HG03342 (cell line): ENCODE results near the gene UBE2B.
"Not testable (repeated sequence)": the region's sequence is repeated elsewhere in the genome, so short reads cannot be mapped to it uniquely, and the experiment has no call there.

Source experiments
- ATAC-seq: cut with Tn5 transposase; IDR thresholded peaks from one replicate; pipeline ENCODE4 v1.9.1; 2021; ENCODE audit warnings: mild to moderate bottlenecking, moderate library complexity; ENCODE audit not compliant: unreplicated experiment

Gene UBE2B

DNA sequence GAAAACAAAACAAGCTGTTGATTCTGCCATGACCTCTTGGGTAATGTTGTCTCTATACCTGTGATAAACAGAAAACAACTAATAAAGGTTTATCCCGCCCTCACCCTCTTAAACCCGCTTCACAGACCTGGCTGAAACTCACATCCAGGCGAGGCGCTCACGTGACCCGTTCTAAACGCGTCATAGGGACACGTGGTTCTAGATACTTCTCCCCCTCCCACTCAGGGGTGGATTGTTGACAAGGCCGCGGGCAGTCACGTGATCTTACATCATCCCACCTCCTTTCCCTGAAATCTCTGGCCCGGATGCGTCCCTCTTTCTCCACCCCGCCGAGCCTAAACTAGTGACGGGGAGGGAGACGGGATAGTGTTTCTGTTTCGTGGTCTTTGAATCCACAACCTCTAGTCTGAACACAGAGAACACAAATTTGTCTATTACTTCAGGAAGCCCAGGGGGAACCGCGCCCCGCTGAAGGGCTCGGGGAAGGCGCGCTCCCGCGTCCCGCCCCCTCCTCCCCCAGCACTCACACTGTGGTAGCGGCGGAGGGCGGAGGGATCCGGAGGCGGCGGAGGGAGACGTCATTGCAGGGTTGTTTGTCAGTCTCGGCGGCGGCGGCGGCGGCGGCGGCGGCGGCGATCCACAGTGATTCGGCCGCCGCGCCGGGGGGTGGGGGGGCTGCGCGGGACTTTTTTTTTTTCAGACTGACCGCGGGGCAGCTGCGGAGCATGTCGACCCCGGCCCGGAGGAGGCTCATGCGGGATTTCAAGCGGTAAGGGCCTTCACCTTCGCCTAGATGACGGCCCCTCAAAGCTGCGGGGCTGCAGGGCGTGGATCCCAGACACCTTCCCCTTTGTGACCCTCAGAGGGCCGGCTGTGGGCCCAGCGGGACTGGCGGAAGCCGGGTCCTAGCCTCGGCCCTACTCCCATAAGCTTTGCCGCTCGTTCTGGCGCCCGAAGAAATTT lies at the start of gene UBE2B:
TSS of gene UBE2B (plus strand) at position 699 of the 963 bp plus-strand sequence. CDS start at position 726, 27 bp downstream.
- ATAC-seq = peak; percentile 67

DNA sequence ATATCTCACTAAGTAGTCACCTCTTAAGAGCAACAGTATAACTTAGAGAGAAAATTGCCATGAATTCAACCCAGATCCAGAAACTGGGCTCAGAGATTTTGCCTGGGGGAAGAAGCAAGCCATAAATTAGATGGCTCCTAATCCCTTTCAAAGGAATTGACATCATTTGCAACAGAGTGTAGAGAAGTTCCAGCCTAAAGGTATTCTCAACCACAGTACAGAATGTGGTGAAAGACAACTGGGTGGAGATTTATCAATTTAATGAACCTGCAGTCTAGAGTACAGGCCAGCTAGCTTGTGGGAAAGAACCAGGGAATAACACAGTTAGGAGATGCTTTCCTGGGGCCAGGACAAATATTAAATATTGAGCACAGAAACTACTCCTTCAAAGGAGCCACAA lies 44.0 kb upstream of the UBE2B start:
- no peak for ATAC-seq

GRCh38 chr5:134328619-134329018 lies 42.8 kb upstream of the UBE2B start:
- ATAC-seq = no peak

- ATAC-seq = not testable (repeated sequence)
Observed at GRCh38 chr5:134336833-134337232, 34.5 kb upstream of the UBE2B start.

- ATAC-seq = not testable (repeated sequence)
Observed at GRCh38 chr5:134343500-134343899, 27.9 kb upstream of the UBE2B start.

GRCh38 chr5:134345476-134345875 lies 25.9 kb upstream of the UBE2B start:
- ATAC-seq = not testable (repeated sequence)

DNA sequence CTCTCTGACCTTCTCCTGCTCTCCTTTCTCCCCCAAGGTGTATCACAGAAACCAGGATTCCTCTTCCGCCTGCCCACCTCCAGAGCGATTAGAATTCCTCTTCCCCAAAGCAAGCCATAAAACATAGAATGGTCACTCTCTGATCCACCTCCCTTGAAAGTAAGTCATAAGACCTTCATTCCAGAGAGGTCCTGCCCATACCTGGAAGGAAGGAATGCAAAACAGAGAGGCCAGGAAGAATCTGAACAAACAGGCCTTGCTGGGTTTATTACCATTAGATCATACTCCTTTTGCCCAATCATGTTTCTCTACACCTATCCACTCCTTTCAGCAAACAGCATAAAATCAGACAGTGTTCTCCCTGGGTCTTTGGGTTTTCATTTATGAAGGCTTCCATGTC lies 25.4 kb upstream of the UBE2B start:
- ATAC-seq = no peak

DNA sequence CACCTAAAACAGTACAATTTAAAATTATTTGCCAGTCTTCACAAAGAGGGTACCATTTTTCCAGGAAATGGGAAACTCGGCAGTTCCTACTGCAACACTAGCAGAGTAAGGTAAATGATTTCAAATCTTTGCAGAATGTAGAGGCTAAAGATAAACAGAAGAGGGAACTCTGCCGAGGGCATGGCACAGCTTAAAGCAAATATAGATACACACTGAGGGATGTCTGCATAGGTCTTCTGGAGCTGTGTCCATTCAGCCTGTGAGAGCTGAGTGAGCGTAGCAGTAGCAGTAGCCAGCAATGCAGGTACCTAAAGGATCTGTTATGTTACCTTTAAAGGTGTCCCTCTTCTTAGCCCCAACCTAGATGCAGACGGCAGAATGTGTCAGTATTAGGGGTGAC lies 21.9 kb upstream of the UBE2B start:
- no peak for ATAC-seq

GRCh38 chr5:134355681-134356080 lies 15.7 kb upstream of the UBE2B start:
- ATAC-seq = no peak

DNA sequence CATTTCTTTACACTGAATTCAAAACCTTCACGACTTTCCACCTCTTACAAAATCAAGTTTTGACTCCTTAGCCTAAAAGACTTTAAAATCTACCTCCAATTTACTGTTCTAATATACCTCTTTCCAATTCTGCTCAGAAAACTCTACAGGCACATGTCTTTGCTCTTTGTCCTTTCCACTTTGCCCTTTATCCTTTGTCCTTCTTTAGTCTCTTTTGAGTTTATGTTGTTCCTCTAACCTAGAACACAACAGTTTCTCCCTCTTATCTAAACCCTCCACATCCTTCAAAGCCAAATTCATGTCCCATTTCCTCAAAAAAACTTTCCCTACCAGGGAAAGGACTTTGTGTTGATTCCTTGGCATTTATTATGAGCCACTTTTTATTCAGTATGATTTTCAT lies 5.8 kb upstream of the UBE2B start:
- no peak for ATAC-seq

- peak; percentile 5 for ATAC-seq
Observed at GRCh38 chr5:134370311-134370870, 978 bp upstream of the UBE2B start.

- no peak for ATAC-seq
Observed at GRCh38 chr5:134371834-134372340, 518 bp downstream of the UBE2B start.

DNA sequence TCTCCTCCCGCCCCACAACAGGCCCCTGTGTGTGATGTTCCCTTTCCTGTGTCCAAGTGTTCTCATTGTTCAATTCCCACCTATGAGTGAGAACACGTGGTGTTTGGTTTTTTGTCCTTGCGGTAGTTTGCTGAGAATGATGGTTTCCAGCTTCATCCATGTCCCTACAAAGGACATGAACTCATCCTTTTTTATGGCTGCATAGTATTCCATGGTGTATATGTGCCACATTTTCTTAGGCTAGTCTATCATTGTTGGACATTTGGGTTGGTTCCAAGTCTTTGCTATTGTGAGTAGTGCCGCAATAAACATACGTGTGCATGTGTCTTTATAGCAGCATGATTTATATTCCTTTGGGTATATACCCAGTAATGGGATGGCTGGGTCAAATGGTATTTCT lies 2.3 kb downstream of the UBE2B start:
- ATAC-seq = not testable (repeated sequence)

DNA sequence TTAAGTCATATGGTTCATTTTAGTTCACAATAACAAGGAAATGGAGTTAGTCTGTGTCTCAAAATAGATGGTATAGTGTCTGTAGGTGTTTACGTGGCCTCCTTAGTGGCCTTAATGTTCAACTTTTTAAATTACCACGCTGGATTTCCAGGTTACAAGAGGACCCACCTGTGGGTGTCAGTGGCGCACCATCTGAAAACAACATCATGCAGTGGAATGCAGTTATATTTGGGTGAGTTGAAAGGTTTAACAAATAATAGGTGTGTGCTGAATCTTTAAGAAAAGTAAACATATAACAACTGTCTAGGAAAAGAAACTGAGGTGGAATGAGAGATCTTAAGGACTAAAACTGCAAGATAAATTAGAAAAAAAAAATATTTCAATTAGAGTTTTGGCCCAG lies 2.9 kb downstream of the UBE2B start:
- ATAC-seq = no peak

GRCh38 chr5:134380346-134380745 lies 9.0 kb downstream of the UBE2B start:
- ATAC-seq = no peak

DNA sequence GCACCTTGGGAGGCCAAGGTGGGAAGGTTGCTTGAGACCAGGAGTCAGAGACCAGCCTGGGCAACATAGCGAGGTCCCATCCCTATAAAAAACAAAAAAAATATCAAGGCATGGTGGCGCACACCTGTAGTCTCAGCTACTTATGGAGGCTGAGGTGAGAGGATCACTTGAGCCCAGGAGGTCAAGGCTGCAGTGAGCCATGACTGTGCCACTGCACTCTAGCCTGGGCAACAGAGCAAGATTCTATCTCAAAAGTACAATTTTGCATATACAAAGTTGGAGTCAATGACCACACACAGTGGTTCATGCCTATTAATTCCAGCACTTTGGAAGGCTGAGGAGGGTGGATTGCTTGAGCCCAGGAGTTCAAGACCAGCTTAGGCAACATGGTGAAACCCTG lies 10.8 kb downstream of the UBE2B start:
- not testable (repeated sequence) for ATAC-seq

DNA sequence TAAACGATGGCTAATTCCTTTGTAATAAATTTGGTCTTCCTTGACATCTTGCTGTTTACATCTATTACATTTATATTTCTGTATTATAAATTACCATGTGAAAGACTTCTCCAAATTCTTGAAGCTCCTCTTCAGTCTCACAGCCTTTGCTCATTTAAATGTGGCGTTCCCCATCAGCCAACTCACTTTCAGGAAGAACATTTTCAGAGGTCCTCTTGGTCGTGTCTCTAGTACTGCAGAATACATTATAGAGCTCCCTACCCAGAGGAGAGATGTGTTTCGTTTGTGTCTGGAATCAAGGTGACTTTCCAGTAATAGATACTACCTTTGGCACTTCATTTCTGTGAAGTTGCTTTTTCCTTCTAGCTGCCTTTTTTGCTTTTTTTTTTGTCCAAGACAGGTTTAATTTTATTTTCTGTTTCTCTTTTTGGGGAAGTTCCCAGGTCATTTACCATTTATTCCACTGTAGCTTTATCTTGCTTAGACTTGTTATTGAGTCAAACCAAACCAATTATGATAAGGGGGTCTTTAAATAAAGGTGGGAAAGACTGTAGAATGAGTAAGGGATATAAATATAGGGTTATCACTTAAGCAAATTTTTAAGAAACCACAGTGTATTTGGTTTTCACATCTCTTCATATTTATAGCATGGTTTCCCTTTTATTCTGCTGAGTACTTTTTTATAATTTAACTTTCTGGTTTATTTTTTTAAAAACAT lies 12.8 kb downstream of the UBE2B start:
- no peak for ATAC-seq

GRCh38 chr5:134387443-134387842 lies 16.1 kb downstream of the UBE2B start:
- no peak for ATAC-seq

- no peak for ATAC-seq
Observed at GRCh38 chr5:134392301-134392700, 20.9 kb downstream of the UBE2B start.

- ATAC-seq = no peak
Observed at GRCh38 chr5:134394932-134395331, 23.6 kb downstream of the UBE2B start.

- ATAC-seq = no peak
Observed at GRCh38 chr5:134396274-134396673, 24.9 kb downstream of the UBE2B start.
